ENCODE data around the gene PIK3AP1. TPM values are rescaled to one million over a fixed set of nuclear protein-coding genes. Genes with fewer than 3 reads are reported as not detected.

Gene PIK3AP1
- total and polyA plus RNA-seq, 10 of the 15 experiments (the other 5 are each of a cell fraction or from before 2014, with no cell fraction given), result 26.2 to 306 (median 119) TPM

DNA sequence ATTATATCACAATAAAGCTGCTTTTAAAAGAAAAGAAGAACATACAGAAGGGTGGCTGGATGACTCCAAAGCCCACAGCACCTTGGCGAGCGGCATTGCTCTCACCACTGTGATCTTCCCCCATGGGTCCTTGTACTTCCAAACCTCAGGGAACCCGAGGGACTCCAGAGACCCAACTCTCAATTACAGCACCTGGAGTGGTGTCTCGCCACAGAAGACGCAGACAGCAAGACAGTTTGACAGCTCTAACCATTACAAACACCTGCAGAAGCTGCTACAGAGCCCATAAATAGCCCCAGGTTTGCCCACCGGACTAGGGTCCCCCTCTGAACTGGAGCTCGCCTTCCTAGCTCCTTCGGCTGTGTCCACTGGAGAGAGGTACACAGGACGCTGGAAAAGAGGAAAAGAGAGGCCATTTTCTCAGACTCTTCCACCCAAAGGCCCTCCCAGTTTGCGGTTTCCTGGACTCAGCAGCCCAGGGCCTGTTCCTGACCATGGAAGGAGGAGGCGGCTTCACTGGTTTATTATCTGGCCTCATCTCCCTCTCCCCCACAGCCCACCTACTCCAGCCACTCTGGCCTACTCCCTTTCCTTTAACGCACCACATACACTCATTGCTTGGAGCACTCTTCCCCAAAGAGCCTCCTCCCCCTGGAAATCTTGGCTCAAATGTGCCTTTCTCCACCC is 1.9 kb downstream of the PIK3AP1 start:
- ATAC-seq, result no peak
- H3K27me3 ChIP-seq (replicated peaks in 1 of 2; ENCODE audit: control insufficient read depth in 2 of 2, insufficient read depth in 2 of 2, low read length in 1 of 2), result no peaks in the 10 kb centered on the region
- no peaks in the 10 kb centered on the region; a peak in 1 of 4 replicates for H3K36me3 ChIP-seq (ENCODE audit: control insufficient read depth in 2 of 2, insufficient read depth in 2 of 2, low read length in 1 of 2)
- intact Hi-C loops (cut with micrococcal nuclease; ENCODE audit: unreplicated experiment) (loop anchor here (2.0 to 10.0 kb wide), 2 partner anchors 112 to 134 kb away; partner anchors contain the start of gene TM9SF3), in situ Hi-C loops (cut with MboI) (loop anchor here (10.0 kb wide), 1 partner anchor 74 kb away; no protein-coding TSS in a partner anchor)
- no peaks in the 10 kb centered on the region for H4K20me1 ChIP-seq (ENCODE audit: control insufficient read depth, insufficient read depth)
- POLR2A ChIA-PET, result interaction anchor here (0.7 to 4.3 kb wide), 13 partner anchors 9 to 78 kb away, joined by 3 to 138 read pairs (median 5); no protein-coding TSS in a partner anchor
- BruUV-seq (replicated peaks), result no TSS peak
- SMC1A ChIA-PET (ENCODE audit: uncharacterized antibody, unreplicated experiment), result interaction anchor here (0.7 to 4.5 kb wide), 26 partner anchors 8 to 118 kb away, joined by 3 to 233 read pairs (median 5); no protein-coding TSS in a partner anchor
- peaks cover 36% of the 10 kb centered on the region for H3K4me1 ChIP-seq (ENCODE audit: control insufficient read depth, insufficient read depth, low read length)
- peaks cover 59% of the 10 kb centered on the region for H3K79me2 ChIP-seq (ENCODE audit: control insufficient read depth, insufficient read depth, low read length)
- H2AFZ ChIP-seq (ENCODE audit: control insufficient read depth, low read depth, low read length), result peak overlapping the region; percentile 63
- no peak for DNase-seq (ENCODE audit: low read depth, low spot score)
- CTCF ChIA-PET, result interaction anchor here (0.8 to 4.3 kb wide), 18 partner anchors 9 to 77 kb away, joined by 3 to 133 read pairs (median 6); no protein-coding TSS in a partner anchor
- peak overlapping the region; percentile 76 for H3K9ac ChIP-seq (ENCODE audit: control insufficient read depth, insufficient read depth, low read length)
- no peaks in the 10 kb centered on the region for H3K9me3 ChIP-seq (replicated peaks; ENCODE audit: control insufficient read depth, insufficient read depth, low read length)
- H3K4me3 ChIP-seq, result peak overlapping the region; percentile 97
- no peak for FAIRE-seq
- WGBS (ENCODE audit: insufficient coverage, insufficient replicate concordance, low lambda C conversion rate, missing lambda C conversion rate), result 17% methylated on average over 12 of the region's 12 CpGs
- H3K27ac ChIP-seq (ENCODE audit: control insufficient read depth, insufficient read depth), result peak overlapping the region; percentile 82
- RAD21 ChIA-PET (ENCODE audit: unreplicated experiment), result interaction anchor here (0.6 to 4.5 kb wide), 19 partner anchors 10 to 192 kb away, joined by 3 to 176 read pairs (median 10); no protein-coding TSS in a partner anchor
- H3K4me2 ChIP-seq (ENCODE audit: control insufficient read depth, insufficient read depth), result peak overlapping the region; percentile 97
- TF ChIP-seq, protein P1, sequence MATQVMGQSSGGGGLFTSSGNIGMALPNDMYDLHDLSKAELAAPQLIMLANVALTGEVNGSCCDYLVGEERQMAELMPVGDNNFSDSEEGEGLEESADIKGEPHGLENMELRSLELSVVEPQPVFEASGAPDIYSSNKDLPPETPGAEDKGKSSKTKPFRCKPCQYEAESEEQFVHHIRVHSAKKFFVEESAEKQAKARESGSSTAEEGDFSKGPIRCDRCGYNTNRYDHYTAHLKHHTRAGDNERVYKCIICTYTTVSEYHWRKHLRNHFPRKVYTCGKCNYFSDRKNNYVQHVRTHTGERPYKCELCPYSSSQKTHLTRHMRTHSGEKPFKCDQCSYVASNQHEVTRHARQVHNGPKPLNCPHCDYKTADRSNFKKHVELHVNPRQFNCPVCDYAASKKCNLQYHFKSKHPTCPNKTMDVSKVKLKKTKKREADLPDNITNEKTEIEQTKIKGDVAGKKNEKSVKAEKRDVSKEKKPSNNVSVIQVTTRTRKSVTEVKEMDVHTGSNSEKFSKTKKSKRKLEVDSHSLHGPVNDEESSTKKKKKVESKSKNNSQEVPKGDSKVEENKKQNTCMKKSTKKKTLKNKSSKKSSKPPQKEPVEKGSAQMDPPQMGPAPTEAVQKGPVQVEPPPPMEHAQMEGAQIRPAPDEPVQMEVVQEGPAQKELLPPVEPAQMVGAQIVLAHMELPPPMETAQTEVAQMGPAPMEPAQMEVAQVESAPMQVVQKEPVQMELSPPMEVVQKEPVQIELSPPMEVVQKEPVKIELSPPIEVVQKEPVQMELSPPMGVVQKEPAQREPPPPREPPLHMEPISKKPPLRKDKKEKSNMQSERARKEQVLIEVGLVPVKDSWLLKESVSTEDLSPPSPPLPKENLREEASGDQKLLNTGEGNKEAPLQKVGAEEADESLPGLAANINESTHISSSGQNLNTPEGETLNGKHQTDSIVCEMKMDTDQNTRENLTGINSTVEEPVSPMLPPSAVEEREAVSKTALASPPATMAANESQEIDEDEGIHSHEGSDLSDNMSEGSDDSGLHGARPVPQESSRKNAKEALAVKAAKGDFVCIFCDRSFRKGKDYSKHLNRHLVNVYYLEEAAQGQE (IDR thresholded peaks at IDR 0.05; ENCODE audit: low read depth, low read length), result peak; percentile 40; the same call in 1 of the 2 replicates
- 0 out of 2 replicates have a peak, but pooled peaks have one; percentile 33 for TF ChIP-seq POLR2AphosphoS2 (IDR thresholded peaks at IDR 0.05; ENCODE audit: low read depth, low read length)
- peak; percentile 86 for TF ChIP-seq MEF2B (IDR thresholded peaks at IDR 0.05; ENCODE audit: partially characterized antibody, poor library complexity, severe bottlenecking)
- TF ChIP-seq MTA2 (IDR thresholded peaks at IDR 0.05; ENCODE audit: low read depth), result 0 out of 2 replicates have a peak, but pooled peaks have one; percentile 38
- peak; percentile 18; the same call in 1 of the 2 replicates for TF ChIP-seq NBN (IDR thresholded peaks at IDR 0.05)
- no peak for TF ChIP-seq MTA3 (IDR thresholded peaks at IDR 0.05; ENCODE audit: borderline replicate concordance, low read length)
- TF ChIP-seq, protein P2, sequence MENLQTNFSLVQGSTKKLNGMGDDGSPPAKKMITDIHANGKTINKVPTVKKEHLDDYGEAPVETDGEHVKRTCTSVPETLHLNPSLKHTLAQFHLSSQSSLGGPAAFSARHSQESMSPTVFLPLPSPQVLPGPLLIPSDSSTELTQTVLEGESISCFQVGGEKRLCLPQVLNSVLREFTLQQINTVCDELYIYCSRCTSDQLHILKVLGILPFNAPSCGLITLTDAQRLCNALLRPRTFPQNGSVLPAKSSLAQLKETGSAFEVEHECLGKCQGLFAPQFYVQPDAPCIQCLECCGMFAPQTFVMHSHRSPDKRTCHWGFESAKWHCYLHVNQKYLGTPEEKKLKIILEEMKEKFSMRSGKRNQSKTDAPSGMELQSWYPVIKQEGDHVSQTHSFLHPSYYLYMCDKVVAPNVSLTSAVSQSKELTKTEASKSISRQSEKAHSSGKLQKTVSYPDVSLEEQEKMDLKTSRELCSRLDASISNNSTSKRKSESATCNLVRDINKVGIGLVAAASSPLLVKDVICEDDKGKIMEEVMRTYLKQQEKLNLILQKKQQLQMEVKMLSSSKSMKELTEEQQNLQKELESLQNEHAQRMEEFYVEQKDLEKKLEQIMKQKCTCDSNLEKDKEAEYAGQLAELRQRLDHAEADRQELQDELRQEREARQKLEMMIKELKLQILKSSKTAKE (IDR thresholded peaks at IDR 0.05; ENCODE audit: low read depth, poor library complexity, severe bottlenecking), result peak; percentile 18
- 0 out of 2 replicates have a peak, but pooled peaks have one; percentile 7 for TF ChIP-seq YY1 (IDR thresholded peaks at IDR 0.05; ENCODE audit: low read depth, low read length)
- TF ChIP-seq HDGF (IDR thresholded peaks at IDR 0.05), result 0 out of 2 replicates have a peak, but pooled peaks have one; percentile 53
- TF ChIP-seq, protein P3, sequence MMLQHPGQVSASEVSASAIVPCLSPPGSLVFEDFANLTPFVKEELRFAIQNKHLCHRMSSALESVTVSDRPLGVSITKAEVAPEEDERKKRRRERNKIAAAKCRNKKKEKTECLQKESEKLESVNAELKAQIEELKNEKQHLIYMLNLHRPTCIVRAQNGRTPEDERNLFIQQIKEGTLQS (IDR thresholded peaks at IDR 0.05; ENCODE audit: borderline replicate concordance, extremely low read depth, low read depth, low read length), result no peak
- peak; percentile 66; the same call in 1 of the 2 replicates for TF ChIP-seq RUNX3 (IDR thresholded peaks at IDR 0.05; ENCODE audit: low read length)
- peak; percentile 60 to 62; a peak in 3 of 4 replicates for TF ChIP-seq IKZF2 (IDR thresholded peaks at IDR 0.05)
- peak in 1 of 2 experiments; percentile 79; a peak in 1 of 4 replicates for TF ChIP-seq EP300 (IDR thresholded peaks at IDR 0.05; ENCODE audit: borderline replicate concordance in 1 of 2, control insufficient read depth in 1 of 2, low read depth in 2 of 2, low read length in 2 of 2)
- TF ChIP-seq, protein P4, sequence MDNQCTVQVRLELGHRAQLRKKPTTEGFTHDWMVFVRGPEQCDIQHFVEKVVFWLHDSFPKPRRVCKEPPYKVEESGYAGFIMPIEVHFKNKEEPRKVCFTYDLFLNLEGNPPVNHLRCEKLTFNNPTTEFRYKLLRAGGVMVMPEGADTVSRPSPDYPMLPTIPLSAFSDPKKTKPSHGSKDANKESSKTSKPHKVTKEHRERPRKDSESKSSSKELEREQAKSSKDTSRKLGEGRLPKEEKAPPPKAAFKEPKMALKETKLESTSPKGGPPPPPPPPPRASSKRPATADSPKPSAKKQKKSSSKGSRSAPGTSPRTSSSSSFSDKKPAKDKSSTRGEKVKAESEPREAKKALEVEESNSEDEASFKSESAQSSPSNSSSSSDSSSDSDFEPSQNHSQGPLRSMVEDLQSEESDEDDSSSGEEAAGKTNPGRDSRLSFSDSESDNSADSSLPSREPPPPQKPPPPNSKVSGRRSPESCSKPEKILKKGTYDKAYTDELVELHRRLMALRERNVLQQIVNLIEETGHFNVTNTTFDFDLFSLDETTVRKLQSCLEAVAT (IDR thresholded peaks at IDR 0.05), result peak; percentile 85

All from GM12878 (cell line).